ENCODE data around the gene DNASE1.

DNASE1 gene

DNA sequence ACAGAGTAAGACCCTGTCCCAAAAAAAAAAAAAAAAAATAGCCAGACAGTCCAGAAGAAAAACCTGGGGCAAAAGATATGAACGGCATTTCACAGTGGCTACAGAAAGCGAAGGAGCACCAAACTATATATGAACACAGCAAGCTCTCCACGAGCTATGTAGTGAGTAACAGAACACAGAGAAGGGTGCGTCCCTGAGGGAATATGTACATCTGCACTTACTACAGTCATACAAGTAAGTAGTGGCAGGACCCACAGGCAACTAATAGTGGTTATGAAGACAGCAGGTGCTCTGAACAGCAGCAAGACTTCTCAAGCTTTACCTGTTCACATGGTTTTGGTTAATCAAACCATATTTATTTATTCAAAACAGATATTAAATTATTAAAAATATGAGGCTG lies 47.0 kb downstream of the DNASE1 start:
- DNase-seq: no peak

DNA sequence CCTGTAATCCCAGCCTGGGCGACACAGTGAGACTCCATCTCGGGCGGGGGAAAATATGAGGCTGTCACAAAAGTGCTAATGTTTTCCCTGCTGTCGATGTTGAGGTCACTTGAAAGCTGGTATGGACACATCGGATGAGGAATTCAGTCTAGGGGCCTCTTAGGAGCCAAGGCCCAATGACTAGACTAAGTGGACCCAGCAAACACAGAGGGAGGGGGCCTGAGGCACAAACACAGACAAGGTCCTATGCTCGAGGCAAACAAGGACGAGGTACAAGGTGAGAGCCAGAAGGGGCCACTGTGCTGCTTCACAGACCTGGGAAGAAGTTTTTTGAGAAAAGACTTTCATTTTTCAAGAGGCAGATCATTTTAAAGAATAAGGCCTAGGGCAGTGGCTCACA lies 47.6 kb downstream of the DNASE1 start:
- DNase-seq: no peak

DNA sequence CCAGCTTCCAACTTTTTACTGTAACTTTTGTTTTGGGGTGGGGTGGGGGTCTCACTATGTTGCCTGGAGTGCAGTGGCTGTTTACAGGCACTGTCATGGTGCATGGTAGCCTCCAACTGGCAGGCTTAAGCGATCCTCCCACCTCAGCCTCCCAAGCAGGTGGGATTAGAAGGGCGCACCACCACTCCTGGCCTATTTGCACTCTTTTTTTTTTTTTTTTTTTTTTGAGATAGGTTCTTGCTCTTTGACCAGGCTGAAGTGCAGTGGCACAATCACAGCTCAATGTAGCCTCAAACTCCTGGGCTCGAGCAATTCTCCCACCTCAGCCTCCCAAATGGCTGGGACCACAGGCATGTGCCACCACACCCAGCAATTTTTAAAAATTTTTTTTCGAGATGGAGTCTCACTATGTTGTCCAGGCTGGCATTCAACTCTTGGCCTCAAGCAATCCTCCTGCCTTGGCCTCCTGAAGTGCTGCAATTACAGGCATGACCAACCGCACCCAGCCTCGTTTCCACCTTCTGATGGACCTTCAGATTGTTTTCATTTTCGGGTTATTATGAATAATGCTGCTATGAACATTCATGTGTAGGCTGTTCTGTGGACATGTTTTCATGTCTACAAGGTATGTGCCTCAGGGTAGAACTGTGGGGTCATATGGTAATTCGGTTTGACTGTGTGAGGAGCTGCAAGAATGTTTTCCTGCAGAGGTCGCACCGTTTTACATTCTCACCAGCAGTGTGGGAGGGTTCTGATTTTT lies 51.9 kb downstream of the DNASE1 start:
- DNase-seq: no peak
